Keratinocyte (primary cell): ENCODE results near the gene SENP7. TPM values are rescaled to one million over a fixed set of nuclear protein-coding genes. Genes with fewer than 3 reads are reported as not detected.

Source experiments
- DNase-seq: peaks from one replicate; pipeline ENCODE4 v3.0.0-alpha.2; 2011; ENCODE audit warnings: low read depth, missing footprints, low spot score
- FAIRE-seq: peaks from 2 replicates; lab custom pipeline; 2011; peaks lifted over from hg19 to GRCh38; lab: Jason Lieb, UNC
- H2AFZ ChIP-seq: 2 replicates; pipeline ENCODE4 v1.6.0; 2012; ENCODE audit warnings: low read length, control low read depth, inconsistent platforms; ENCODE audit not compliant: control insufficient read depth
- H3K27ac ChIP-seq: 2 replicates; pipeline ENCODE4 v1.5.1; 2011; ENCODE audit warnings: low read length; ENCODE audit not compliant: control insufficient read depth, insufficient read depth
- H3K27me3 ChIP-seq: 3 replicates; pipeline ENCODE4 v1.6.0; 2011; ENCODE audit warnings: low read length; ENCODE audit not compliant: control insufficient read depth, insufficient read depth; ENCODE audit errors: extremely low read depth
- H3K36me3 ChIP-seq, 2 experiments: 2 replicates in 1 of 2; 3 replicates in 1 of 2; pipeline ENCODE4 v1.5.1; 2011; ENCODE audit warnings: low read length in 2 of 2, mild to moderate bottlenecking in 1 of 2; ENCODE audit not compliant: control insufficient read depth in 2 of 2, insufficient read depth in 2 of 2; ENCODE audit errors: extremely low read depth in 1 of 2
- H3K4me1 ChIP-seq: 3 replicates; pipeline ENCODE4 v1.5.1; 2011; ENCODE audit warnings: low read length; ENCODE audit not compliant: control insufficient read depth, insufficient read depth; ENCODE audit errors: extremely low read depth
- H3K4me2 ChIP-seq: 3 replicates; pipeline ENCODE4 v1.6.0; 2011; ENCODE audit warnings: low read depth, low read length; ENCODE audit not compliant: control insufficient read depth, insufficient read depth; ENCODE audit errors: extremely low read depth
- H3K4me3 ChIP-seq, 3 experiments: fragments of 200-600 bp in 1 of 3; sonication (generic) in 1 of 3; 2 replicates in 2 of 3; 3 replicates in 1 of 3; pipeline ENCODE4 v1.5.1; 2011 to 2016; ENCODE audit warnings: low read length in 3 of 3, mild to moderate bottlenecking in 3 of 3, control low read depth in 2 of 3, inconsistent platforms in 1 of 3, low read depth in 1 of 3, mixed read lengths in 1 of 3, mixed run types in 1 of 3, moderate library complexity in 1 of 3; ENCODE audit not compliant: control insufficient read depth in 2 of 3, insufficient read depth in 2 of 3; ENCODE audit errors: extremely low read depth in 1 of 3
- H3K79me2 ChIP-seq: 2 replicates; pipeline ENCODE4 v1.6.0; 2012; ENCODE audit warnings: low read length; ENCODE audit not compliant: control insufficient read depth, insufficient read depth
- H3K9ac ChIP-seq: 3 replicates; pipeline ENCODE4 v1.6.0; 2011; ENCODE audit warnings: low read length; ENCODE audit not compliant: control insufficient read depth, insufficient read depth; ENCODE audit errors: extremely low read depth
- H3K9me1 ChIP-seq: 3 replicates; pipeline ENCODE4 v1.6.0; 2011; ENCODE audit warnings: low read length; ENCODE audit not compliant: control insufficient read depth, insufficient read depth; ENCODE audit errors: extremely low read depth
- H3K9me3 ChIP-seq: 2 replicates; pipeline ENCODE4 v1.5.1; 2012; ENCODE audit warnings: low read depth, low read length; ENCODE audit not compliant: control insufficient read depth
- H4K20me1 ChIP-seq: 3 replicates; pipeline ENCODE4 v1.6.0; 2011; ENCODE audit warnings: low read length; ENCODE audit not compliant: control insufficient read depth, insufficient read depth; ENCODE audit errors: extremely low read depth
- CTCF ChIP-seq, 3 experiments: IDR thresholded peaks in 1 of 3; conservative IDR thresholded peaks in 1 of 3; optimal IDR thresholded peaks in 1 of 3; 2 replicates in 2 of 3; 3 replicates in 1 of 3; pipeline versions ENCODE3 to v1.5.1; 2011; ENCODE audit warnings: low read length in 3 of 3, mild to moderate bottlenecking in 3 of 3, moderate library complexity in 2 of 3, control low read depth in 1 of 3, inconsistent platforms in 1 of 3; ENCODE audit not compliant: insufficient read depth in 2 of 3; ENCODE audit errors: extremely low read depth in 1 of 3
- EZH2 ChIP-seq: IDR thresholded peaks from one replicate; pipeline ENCODE4 v1.6.1; 2012; ENCODE audit warnings: inconsistent platforms, mild to moderate bottlenecking, low read length, moderate library complexity
- dilution Hi-C: fragments of 300-500 bp; cut with MboI; formaldehyde crosslinking; loops from one replicate; pipeline ENCODE4 v1.7.0; 2020; ENCODE audit warnings: low sequenced_read_pairs; ENCODE audit not compliant: extremely low pct_ligation_motif_present
- polyA plus RNA-seq, 5 experiments: library from polyadenylated mRNA; depleted of rRNA in 3 of 5; stranded (reverse) in 3 of 5; stranded (forward) in 1 of 5; unstranded in 1 of 5; fragments of >200 nt; gene quantifications; 1 replicate in 1 of 5; 2 replicates in 3 of 5; 3 replicates in 1 of 5; pipeline versions ENCODE4 v1.2.1 to v1.2.3, GENCODE V29; 2011 to 2012; ENCODE audit warnings: missing spikeins in 2 of 5, low read depth in 1 of 5, low replicate concordance in 1 of 5

The SENP7 gene
- polyA plus RNA-seq, 1 donor (not counting 4 experiments of a cell fraction or from before 2014, with no cell fraction given), result 7.4 TPM

DNA sequence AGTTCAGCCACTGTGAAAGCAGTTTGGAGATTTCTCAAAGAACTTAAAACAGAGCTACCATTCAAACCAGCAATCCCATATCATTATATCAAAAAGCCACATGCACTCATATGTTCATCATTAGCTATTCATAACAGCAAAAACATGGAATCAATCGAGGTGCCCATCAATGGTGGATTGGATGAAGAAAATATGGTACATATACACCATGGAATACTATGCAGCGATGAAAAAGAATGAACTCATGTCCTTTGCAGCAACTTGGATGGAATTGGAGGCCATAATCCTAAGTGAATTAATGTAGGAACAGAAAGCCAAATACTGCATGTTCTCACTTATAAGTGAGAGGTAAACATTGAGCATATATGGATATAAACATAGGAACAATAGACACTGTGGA, 224.7 kb downstream of the SENP7 start:
- Histone ChIP-seq H3K4me1 (peaks cover 3% of the 10 kb centered on the region), H3K36me3 (no peaks in the 10 kb centered on the region), H3K79me2 (no peaks in the 10 kb centered on the region), H3K27me3 (no peaks in the 10 kb centered on the region), H4K20me1 (no peaks in the 10 kb centered on the region), H3K9me3 (no peaks in the 10 kb centered on the region), H3K4me2 (no peak overlapping the region), H3K27ac (no peak overlapping the region), H3K4me3 (no peak overlapping the region), H2AFZ (no peak overlapping the region), H3K9ac (no peak overlapping the region), H3K9me1 (no peaks in the 10 kb centered on the region)
- TF ChIP-seq EZH2 (no peak), CTCF (optimal IDR thresholded peaks at IDR 0.05 in 1 of 3, IDR thresholded peaks at IDR 0.05 in 1 of 3, conservative IDR thresholded peaks at IDR 0.05 in 1 of 3; ENCODE audit: extremely low read depth in 1 of 3, insufficient read depth in 2 of 3, low read length in 3 of 3) (no peak)
- FAIRE-seq (no peak), DNase-seq (no peak)
- dilution Hi-C loops, result no loop called here

DNA sequence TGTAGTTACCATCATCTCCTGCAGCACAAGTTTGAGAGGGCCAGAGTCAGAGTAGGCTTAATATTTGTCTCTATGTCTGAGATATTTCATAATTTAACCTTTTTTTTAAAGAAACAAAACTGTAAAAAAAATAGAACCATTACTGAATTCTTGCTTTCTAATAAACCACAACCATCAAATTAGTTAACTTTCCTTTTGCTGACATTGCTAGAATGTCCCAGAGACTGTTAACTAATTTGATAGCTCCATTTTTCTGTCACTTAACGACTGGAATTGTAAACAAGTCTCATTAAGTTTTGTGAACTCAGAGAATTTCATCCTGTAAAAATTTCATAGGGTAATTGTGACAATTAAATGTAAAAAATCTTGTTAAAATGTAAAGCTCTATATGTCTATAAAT, 228.3 kb downstream of the SENP7 start:
- dilution Hi-C loops, result no loop called here
- no peak for FAIRE-seq
- no peak overlapping the region for H2AFZ ChIP-seq
- H3K4me3 ChIP-seq, result no peak overlapping the region
- no peaks in the 10 kb centered on the region for H3K79me2 ChIP-seq
- TF ChIP-seq CTCF (optimal IDR thresholded peaks at IDR 0.05 in 1 of 3, IDR thresholded peaks at IDR 0.05 in 1 of 3, conservative IDR thresholded peaks at IDR 0.05 in 1 of 3; ENCODE audit: extremely low read depth in 1 of 3, insufficient read depth in 2 of 3, low read length in 3 of 3) (no peak), EZH2 (no peak)
- H3K27me3 ChIP-seq, result no peaks in the 10 kb centered on the region
- no peak overlapping the region for H3K9ac ChIP-seq
- no peak for DNase-seq
- no peak overlapping the region for H3K27ac ChIP-seq
- H3K9me1 ChIP-seq, result no peaks in the 10 kb centered on the region
- no peak overlapping the region for H3K4me2 ChIP-seq
- H3K9me3 ChIP-seq, result no peaks in the 10 kb centered on the region
- H4K20me1 ChIP-seq, result no peaks in the 10 kb centered on the region
- no peaks in the 10 kb centered on the region for H3K4me1 ChIP-seq
- no peaks in the 10 kb centered on the region for H3K36me3 ChIP-seq
